ENCODE measurements around the gene EPB41L4B. TPM values are rescaled to one million over a fixed set of nuclear protein-coding genes. Genes with fewer than 3 reads are reported as not detected.
A peak's percentile ranks its signal among the peaks of the same experiment; 100 is the strongest.

Gene EPB41L4B
- total RNA-seq, 2 donors from 2014 or later: 6.4 to 6.6 TPM

- no peaks in the 10 kb centered on the region for H3K27me3 ChIP-seq (ENCODE audit: control insufficient read depth, insufficient read depth, low read length, poor library complexity, severe bottlenecking)
- no peak overlapping the region for H3K4me3 ChIP-seq (ENCODE audit: low read length)
- 85 to 89% methylated on average over 20 to 21 of the region's 21 CpGs for WGBS, 2 experiments (ENCODE audit: insufficient coverage in 1 of 2, insufficient read length in 1 of 2)
- H3K27ac Mint-ChIP-seq: no peak overlapping the region
- H3K4me1 ChIP-seq (ENCODE audit: control insufficient read depth, insufficient read depth, low read length): no peaks in the 10 kb centered on the region
- peaks cover 8% of the 10 kb centered on the region for H3K9me3 Mint-ChIP-seq
- TF ChIP-seq, protein P1, sequence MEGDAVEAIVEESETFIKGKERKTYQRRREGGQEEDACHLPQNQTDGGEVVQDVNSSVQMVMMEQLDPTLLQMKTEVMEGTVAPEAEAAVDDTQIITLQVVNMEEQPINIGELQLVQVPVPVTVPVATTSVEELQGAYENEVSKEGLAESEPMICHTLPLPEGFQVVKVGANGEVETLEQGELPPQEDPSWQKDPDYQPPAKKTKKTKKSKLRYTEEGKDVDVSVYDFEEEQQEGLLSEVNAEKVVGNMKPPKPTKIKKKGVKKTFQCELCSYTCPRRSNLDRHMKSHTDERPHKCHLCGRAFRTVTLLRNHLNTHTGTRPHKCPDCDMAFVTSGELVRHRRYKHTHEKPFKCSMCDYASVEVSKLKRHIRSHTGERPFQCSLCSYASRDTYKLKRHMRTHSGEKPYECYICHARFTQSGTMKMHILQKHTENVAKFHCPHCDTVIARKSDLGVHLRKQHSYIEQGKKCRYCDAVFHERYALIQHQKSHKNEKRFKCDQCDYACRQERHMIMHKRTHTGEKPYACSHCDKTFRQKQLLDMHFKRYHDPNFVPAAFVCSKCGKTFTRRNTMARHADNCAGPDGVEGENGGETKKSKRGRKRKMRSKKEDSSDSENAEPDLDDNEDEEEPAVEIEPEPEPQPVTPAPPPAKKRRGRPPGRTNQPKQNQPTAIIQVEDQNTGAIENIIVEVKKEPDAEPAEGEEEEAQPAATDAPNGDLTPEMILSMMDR (conservative IDR thresholded peaks at IDR 0.05): no peak
- no peak overlapping the region for H3K4me3 Mint-ChIP-seq
- no peaks in the 10 kb centered on the region for H3K36me3 Mint-ChIP-seq (ENCODE audit: low read depth)
- peaks cover 8% of the 10 kb centered on the region for H3K27me3 Mint-ChIP-seq (ENCODE audit: insufficient read depth)
- peaks cover 8% of the 10 kb centered on the region for H3K4me1 Mint-ChIP-seq
- H3K9ac ChIP-seq (ENCODE audit: extremely low read depth, low read length, poor library complexity, severe bottlenecking): no peak overlapping the region
- H3K36me3 ChIP-seq (ENCODE audit: control insufficient read depth, insufficient read depth, low read length): no peaks in the 10 kb centered on the region
- no peak overlapping the region for H3K27ac ChIP-seq (ENCODE audit: low read depth, low read length)
- DNase-seq: no peak
- H3K9me3 ChIP-seq (ENCODE audit: control insufficient read depth, low read length): no peaks in the 10 kb centered on the region
Observed at GRCh38 chr9:109355564-109356297, 34.9 kb upstream of the EPB41L4B start.

DNA sequence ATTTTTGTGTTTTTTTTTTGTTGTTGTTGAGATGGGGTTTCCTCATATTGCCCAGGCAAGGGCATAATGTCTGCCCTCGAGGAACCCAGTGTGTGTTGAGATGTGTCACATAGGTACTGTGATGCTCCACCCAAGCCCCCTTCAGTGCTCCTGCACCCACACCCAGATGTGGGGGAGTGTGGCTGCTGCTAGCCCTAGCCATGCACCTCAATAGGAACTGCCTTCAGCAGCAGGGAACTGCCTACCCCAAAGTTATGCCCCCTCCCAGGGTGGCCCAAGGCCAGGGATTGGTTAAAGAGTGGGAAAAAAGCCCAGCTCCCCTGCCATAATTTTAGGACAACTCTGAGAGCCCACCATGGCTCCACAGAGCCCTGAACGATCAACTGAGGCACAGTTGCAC, 33.3 kb upstream of the EPB41L4B start:
- peaks cover 9% of the 10 kb centered on the region for H3K4me1 Mint-ChIP-seq
- H3K36me3 Mint-ChIP-seq (ENCODE audit: low read depth): no peaks in the 10 kb centered on the region
- no peaks in the 10 kb centered on the region for H3K27me3 ChIP-seq (ENCODE audit: control insufficient read depth, insufficient read depth, low read length, poor library complexity, severe bottlenecking)
- peaks cover 8% of the 10 kb centered on the region for H3K27me3 Mint-ChIP-seq (ENCODE audit: insufficient read depth)
- no peak for DNase-seq
- H3K4me3 Mint-ChIP-seq: no peak overlapping the region
- no peak overlapping the region for H3K27ac ChIP-seq (ENCODE audit: low read depth, low read length)
- no peaks in the 10 kb centered on the region for H3K9me3 ChIP-seq (ENCODE audit: control insufficient read depth, low read length)
- H3K4me1 ChIP-seq (ENCODE audit: control insufficient read depth, insufficient read depth, low read length): no peaks in the 10 kb centered on the region
- H3K27ac Mint-ChIP-seq: no peak overlapping the region
- WGBS, 2 experiments (ENCODE audit: insufficient coverage in 1 of 2, insufficient read length in 1 of 2): 89 to 100% methylated on average over 1 to 2 of the region's 2 CpGs
- no peaks in the 10 kb centered on the region for H3K36me3 ChIP-seq (ENCODE audit: control insufficient read depth, insufficient read depth, low read length)
- TF ChIP-seq, protein P1 (conservative IDR thresholded peaks at IDR 0.05): no peak
- no peak overlapping the region for H3K4me3 ChIP-seq (ENCODE audit: low read length)
- H3K9ac ChIP-seq (ENCODE audit: extremely low read depth, low read length, poor library complexity, severe bottlenecking): no peak overlapping the region
- H3K9me3 Mint-ChIP-seq: peaks cover 8% of the 10 kb centered on the region

GRCh38 chr9:109351032-109351431, 30.2 kb upstream of the EPB41L4B start:
- peaks cover 2% of the 10 kb centered on the region for H3K27me3 Mint-ChIP-seq (ENCODE audit: insufficient read depth)
- TF ChIP-seq, protein P1 (conservative IDR thresholded peaks at IDR 0.05): no peak
- peak overlapping the region; percentile 50 for H3K27ac Mint-ChIP-seq
- no peaks in the 10 kb centered on the region for H3K4me1 ChIP-seq (ENCODE audit: control insufficient read depth, insufficient read depth, low read length)
- no peaks in the 10 kb centered on the region for H3K27me3 ChIP-seq (ENCODE audit: control insufficient read depth, insufficient read depth, low read length, poor library complexity, severe bottlenecking)
- H3K27ac ChIP-seq (ENCODE audit: low read depth, low read length): no peak overlapping the region
- H3K36me3 Mint-ChIP-seq (ENCODE audit: low read depth): no peaks in the 10 kb centered on the region
- no peak overlapping the region for H3K4me3 ChIP-seq (ENCODE audit: low read length)
- H3K9ac ChIP-seq (ENCODE audit: extremely low read depth, low read length, poor library complexity, severe bottlenecking): no peak overlapping the region
- DNase-seq: no peak
- H3K4me3 Mint-ChIP-seq: no peak overlapping the region
- WGBS, 2 experiments (ENCODE audit: insufficient coverage in 1 of 2, insufficient read length in 1 of 2): 72 to 78% methylated on average over 5 of the region's 5 CpGs
- peaks cover 9% of the 10 kb centered on the region for H3K4me1 Mint-ChIP-seq
- no peaks in the 10 kb centered on the region for H3K36me3 ChIP-seq (ENCODE audit: control insufficient read depth, insufficient read depth, low read length)
- no peaks in the 10 kb centered on the region for H3K9me3 Mint-ChIP-seq
- H3K9me3 ChIP-seq (ENCODE audit: control insufficient read depth, low read length): no peaks in the 10 kb centered on the region
